Measurements from ENCODE around the gene AMDHD2.

AMDHD2 gene

GRCh38 chr16:2482708-2483534 is 37.2 kb upstream of the AMDHD2 start:
- Histone ChIP-seq H3K23ac (ENCODE audit: low read length in 2 of 2) (no peak overlapping the region), H3K79me1 (replicated peaks; ENCODE audit: low read length, poor library complexity, severe bottlenecking) (peaks cover 55% of the 10 kb centered on the region), H3K14ac (ENCODE audit: low read length in 2 of 2) (no peak overlapping the region), H2BK15ac (ENCODE audit: low read depth, poor library complexity, severe bottlenecking) (no peak overlapping the region), H2AFZ (ENCODE audit: low read depth, low read length) (no peak overlapping the region), H4K91ac (ENCODE audit: low read length) (no peak overlapping the region), H3K4me2 (ENCODE audit: low read length, poor library complexity, severe bottlenecking) (no peak overlapping the region), H3K18ac (ENCODE audit: low read depth in 1 of 2, low read length in 2 of 2) (no peak overlapping the region), H3K27ac (ENCODE audit: low read length, poor library complexity, severe bottlenecking) (no peak overlapping the region), H3K9ac (ENCODE audit: low read length) (peak overlapping the region; percentile 86), H2BK120ac (ENCODE audit: low read depth, low read length) (no peak overlapping the region), H2BK5ac (ENCODE audit: low read depth, low read length, poor library complexity, severe bottlenecking) (no peak overlapping the region), H3K4me1 (ENCODE audit: control insufficient read depth, insufficient read depth, low read depth, low read length) (peaks cover 17% of the 10 kb centered on the region), H3K27me3 (ENCODE audit: control insufficient read depth in 1 of 2, insufficient read depth in 1 of 2, low read length in 2 of 2) (no peaks in the 10 kb centered on the region), H3K4me3 (ENCODE audit: insufficient read depth in 1 of 2, low read depth in 1 of 2, low read length in 2 of 2) (peak overlapping the region in 1 of 2 experiments; percentile 72), H3K9me3 (ENCODE audit: control insufficient read depth, low read length) (no peaks in the 10 kb centered on the region), H4K8ac (ENCODE audit: low read length) (peak overlapping the region; percentile 45), H3K36me3 (ENCODE audit: control insufficient read depth in 1 of 2, insufficient read depth in 2 of 2, low read depth in 1 of 2, low read length in 2 of 2) (peaks cover 0 to 21% of the 10 kb centered on the region in 2 experiments), H2BK12ac (ENCODE audit: low read length in 2 of 2) (no peak overlapping the region), H2AK5ac (ENCODE audit: low read length, severe bottlenecking) (no peak overlapping the region), H3K4ac (ENCODE audit: low read depth in 1 of 2, low read length in 2 of 2) (no peak overlapping the region)
- peak; percentile 28 for DNase-seq
- 86% methylated on average over 32 of the region's 32 CpGs for WGBS

- Histone ChIP-seq H2BK12ac (ENCODE audit: low read length in 2 of 2) (no peak overlapping the region), H2AK5ac (ENCODE audit: low read length, severe bottlenecking) (no peak overlapping the region), H2BK120ac (ENCODE audit: low read depth, low read length) (no peak overlapping the region), H2AFZ (ENCODE audit: low read depth, low read length) (no peak overlapping the region), H3K18ac (ENCODE audit: low read depth in 1 of 2, low read length in 2 of 2) (no peak overlapping the region), H3K9ac (ENCODE audit: low read length) (peak overlapping the region; percentile 86), H3K4me3 (ENCODE audit: insufficient read depth in 1 of 2, low read depth in 1 of 2, low read length in 2 of 2) (no peak overlapping the region), H3K14ac (ENCODE audit: low read length in 2 of 2) (no peak overlapping the region), H3K4me2 (ENCODE audit: low read length, poor library complexity, severe bottlenecking) (no peak overlapping the region), H2BK5ac (ENCODE audit: low read depth, low read length, poor library complexity, severe bottlenecking) (no peak overlapping the region), H3K9me3 (ENCODE audit: control insufficient read depth, low read length) (no peaks in the 10 kb centered on the region), H3K4ac (ENCODE audit: low read depth in 1 of 2, low read length in 2 of 2) (no peak overlapping the region), H3K36me3 (ENCODE audit: control insufficient read depth in 1 of 2, insufficient read depth in 2 of 2, low read depth in 1 of 2, low read length in 2 of 2) (peaks cover 0 to 18% of the 10 kb centered on the region in 2 experiments), H4K8ac (ENCODE audit: low read length) (no peak overlapping the region), H3K23ac (ENCODE audit: low read length in 2 of 2) (no peak overlapping the region), H3K4me1 (ENCODE audit: control insufficient read depth, insufficient read depth, low read depth, low read length) (peaks cover 20% of the 10 kb centered on the region), H3K27me3 (ENCODE audit: control insufficient read depth in 1 of 2, insufficient read depth in 1 of 2, low read length in 2 of 2) (no peaks in the 10 kb centered on the region), H3K79me1 (replicated peaks; ENCODE audit: low read length, poor library complexity, severe bottlenecking) (peaks cover 49% of the 10 kb centered on the region), H4K91ac (ENCODE audit: low read length) (no peak overlapping the region), H3K27ac (ENCODE audit: low read length, poor library complexity, severe bottlenecking) (no peak overlapping the region), H2BK15ac (ENCODE audit: low read depth, poor library complexity, severe bottlenecking) (no peak overlapping the region)
- no peak for DNase-seq
- 93% methylated on average over 16 of the region's 16 CpGs for whole genome bisulfite sequencing
Measured at GRCh38 chr16:2483939-2484897, 36.0 kb upstream of the AMDHD2 start.

GRCh38 chr16:2484898-2485508 is 35.2 kb upstream of the AMDHD2 start:
- H3K4me1 ChIP-seq (ENCODE audit: control insufficient read depth, insufficient read depth, low read depth, low read length), result peaks cover 21% of the 10 kb centered on the region
- no peak for DNase-seq
- H3K27ac ChIP-seq (ENCODE audit: low read length, poor library complexity, severe bottlenecking), result no peak overlapping the region
- H3K9ac ChIP-seq (ENCODE audit: low read length), result no peak overlapping the region
- no peak overlapping the region for H3K4me3 ChIP-seq (ENCODE audit: insufficient read depth in 1 of 2, low read depth in 1 of 2, low read length in 2 of 2)
- H3K23ac ChIP-seq (ENCODE audit: low read length in 2 of 2), result no peak overlapping the region
- H2BK12ac ChIP-seq (ENCODE audit: low read length in 2 of 2), result no peak overlapping the region
- H4K91ac ChIP-seq (ENCODE audit: low read length), result no peak overlapping the region
- H3K4ac ChIP-seq (ENCODE audit: low read depth in 1 of 2, low read length in 2 of 2), result no peak overlapping the region
- no peak overlapping the region for H2BK15ac ChIP-seq (ENCODE audit: low read depth, poor library complexity, severe bottlenecking)
- H3K9me3 ChIP-seq (ENCODE audit: control insufficient read depth, low read length), result no peaks in the 10 kb centered on the region
- no peak overlapping the region for H2AFZ ChIP-seq (ENCODE audit: low read depth, low read length)
- 92% methylated on average over 10 of the region's 13 CpGs for WGBS
- H4K8ac ChIP-seq (ENCODE audit: low read length), result no peak overlapping the region
- H2AK5ac ChIP-seq (ENCODE audit: low read length, severe bottlenecking), result no peak overlapping the region
- H2BK120ac ChIP-seq (ENCODE audit: low read depth, low read length), result no peak overlapping the region
- no peaks in the 10 kb centered on the region for H3K27me3 ChIP-seq (ENCODE audit: control insufficient read depth in 1 of 2, insufficient read depth in 1 of 2, low read length in 2 of 2)
- H2BK5ac ChIP-seq (ENCODE audit: low read depth, low read length, poor library complexity, severe bottlenecking), result no peak overlapping the region
- H3K4me2 ChIP-seq (ENCODE audit: low read length, poor library complexity, severe bottlenecking), result no peak overlapping the region
- H3K18ac ChIP-seq (ENCODE audit: low read depth in 1 of 2, low read length in 2 of 2), result no peak overlapping the region
- peaks cover 0 to 20% of the 10 kb centered on the region in 2 experiments for H3K36me3 ChIP-seq (ENCODE audit: control insufficient read depth in 1 of 2, insufficient read depth in 2 of 2, low read depth in 1 of 2, low read length in 2 of 2)
- H3K14ac ChIP-seq (ENCODE audit: low read length in 2 of 2), result no peak overlapping the region
- peaks cover 51% of the 10 kb centered on the region for H3K79me1 ChIP-seq (replicated peaks; ENCODE audit: low read length, poor library complexity, severe bottlenecking)

Data from mesenchymal stem cell (in vitro differentiated cells and primary cell).